SK-MEL-5 (cell line): ENCODE measurements around the gene OSBPL8. TPM values are rescaled to one million over a fixed set of nuclear protein-coding genes. Genes with fewer than 3 reads are reported as not detected.

Experiments used
- DNase-seq: peaks from one replicate; pipeline ENCODE4 v3.0.0-alpha.2; 2016; ENCODE audit warnings: low read depth, low spot score
- in situ Hi-C: cut with HindIII; loops from 2 replicates; pipeline ENCODE4 v1.10.0; 2016; ENCODE audit warnings: low sequenced_read_pairs, high pct_unique_total_duplicates, low pct_unique_long_range_greater_than_20kb
- total RNA-seq: library from RNA; depleted of rRNA; stranded (reverse); fragments of >200 nt; shearing (Covaris generic); gene quantifications from 2 replicates; pipeline ENCODE4 v1.2.3, GENCODE V29; 2014

Gene OSBPL8
- total RNA-seq, 1 experiment from 2014 or later, result 46.3 TPM

- in situ Hi-C loops, result no loop called here
- DNase-seq, result peak; percentile 24
These were observed 2.6 kb upstream of the OSBPL8 start for GRCh38 chr12:76562130-76562529.

- in situ Hi-C loops, result no loop called here
- DNase-seq, result no peak
These were observed 518 bp upstream of the OSBPL8 start for GRCh38 chr12:76560086-76560491.

DNA sequence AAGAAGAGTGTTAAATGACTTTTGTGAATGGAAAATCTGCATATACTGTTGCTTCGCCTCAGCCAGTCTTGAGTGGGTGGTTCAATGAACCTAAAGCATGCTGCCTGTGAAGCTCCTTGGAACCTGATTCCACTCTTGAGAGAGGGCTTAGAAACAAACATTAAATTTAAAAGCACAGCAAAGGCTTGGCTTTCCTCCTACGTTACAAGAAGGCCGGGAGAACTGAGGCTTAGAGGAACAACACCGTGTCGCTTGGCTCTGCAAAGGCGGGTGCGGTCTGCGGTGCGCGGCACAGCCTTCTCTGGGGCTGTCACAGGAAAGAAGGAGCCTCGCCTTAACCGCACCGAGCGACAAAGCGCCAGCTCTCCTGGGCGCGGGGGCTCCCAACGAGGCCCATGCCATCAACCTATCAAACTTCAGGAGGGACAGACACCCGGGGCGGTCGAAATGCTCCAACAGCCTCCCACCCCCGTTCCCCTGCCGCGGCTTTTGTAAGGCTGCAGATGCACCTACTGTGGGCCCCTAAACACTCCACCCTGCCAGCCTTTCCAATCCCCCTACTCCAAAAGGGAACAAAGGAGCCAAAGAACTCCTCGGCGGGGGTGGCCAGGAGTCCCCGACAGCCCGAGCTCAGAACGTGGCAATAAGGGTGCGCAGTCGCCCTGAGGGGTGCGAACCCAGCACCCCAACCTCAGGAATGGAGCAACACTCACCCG lies 729 bp downstream of the OSBPL8 start:
- peak; percentile 24 for DNase-seq
- in situ Hi-C loops, result no loop called here

- DNase-seq, result no peak
- in situ Hi-C loops, result no loop called here
These were observed 3.2 kb downstream of the OSBPL8 start for GRCh38 chr12:76556368-76556767.

GRCh38 chr12:76555797-76556196 lies 3.8 kb downstream of the OSBPL8 start:
- in situ Hi-C loops, result no loop called here

DNA sequence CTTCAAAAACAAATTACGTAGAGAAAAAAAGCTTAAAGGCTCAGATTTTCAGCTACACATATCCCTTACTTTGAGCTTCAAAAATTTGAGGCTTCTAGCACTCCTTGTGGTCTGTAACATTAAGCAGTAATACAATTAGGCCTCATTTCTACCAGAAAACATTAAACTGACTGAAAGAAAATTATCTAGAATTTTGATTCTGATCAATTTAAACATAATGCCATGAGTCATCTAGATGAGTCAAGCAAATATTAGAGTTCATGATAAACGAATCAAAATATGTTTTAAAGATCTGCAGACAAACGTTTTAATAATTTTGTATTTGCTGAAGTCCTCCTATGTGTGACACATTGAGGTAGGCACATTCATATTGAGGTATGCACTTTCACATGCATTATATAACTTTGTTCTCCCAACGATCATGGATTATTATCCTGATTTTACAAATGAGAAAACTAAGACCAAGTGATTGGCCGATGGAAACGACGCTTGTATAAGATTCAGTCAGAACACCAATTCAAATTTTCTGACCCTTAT lies 4.3 kb downstream of the OSBPL8 start:
- no peak for DNase-seq
- in situ Hi-C loops, result no loop called here

More at GRCh38 chr12:76555797-76556196, 3.8 kb downstream of the OSBPL8 start:
- no peak for DNase-seq

DNA sequence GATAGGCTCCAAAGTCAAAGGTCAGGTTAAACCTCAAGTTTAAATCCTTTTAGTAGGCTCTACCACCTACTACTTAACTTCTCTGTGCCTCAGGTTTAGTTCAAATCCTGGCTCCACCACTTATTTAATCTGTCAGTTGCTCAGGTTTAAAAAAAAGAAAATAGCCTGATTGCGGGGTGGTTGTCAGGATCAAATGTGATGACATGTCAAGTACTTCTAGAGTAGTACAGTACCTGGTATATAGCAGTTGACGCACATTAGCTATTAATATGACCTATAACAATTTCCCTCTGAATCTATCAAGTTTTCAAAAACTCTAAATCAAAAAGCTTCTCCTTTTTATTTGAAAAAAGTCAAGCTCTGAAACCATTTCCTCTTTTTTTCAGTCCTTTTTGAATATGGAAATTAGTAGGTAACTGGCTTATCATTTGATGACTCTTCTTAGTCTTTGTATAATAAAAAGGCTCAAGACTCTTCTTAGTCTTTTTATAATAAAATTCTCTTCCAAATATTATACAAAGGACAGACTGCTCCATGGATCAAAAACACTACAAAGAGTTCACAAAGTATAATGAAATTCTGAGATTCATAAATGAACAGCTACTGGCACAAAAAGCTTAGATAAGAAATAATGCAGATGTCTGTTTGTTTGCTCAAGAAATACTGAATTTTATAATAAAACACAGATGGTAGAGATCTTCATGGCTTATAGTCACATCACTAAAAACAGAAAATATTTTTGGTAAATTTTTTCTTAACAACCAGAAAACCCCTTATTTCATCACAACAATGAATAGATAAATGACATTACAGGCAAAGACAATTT lies 5.0 kb downstream of the OSBPL8 start:
- no peak for DNase-seq
- in situ Hi-C loops, result no loop called here

DNA sequence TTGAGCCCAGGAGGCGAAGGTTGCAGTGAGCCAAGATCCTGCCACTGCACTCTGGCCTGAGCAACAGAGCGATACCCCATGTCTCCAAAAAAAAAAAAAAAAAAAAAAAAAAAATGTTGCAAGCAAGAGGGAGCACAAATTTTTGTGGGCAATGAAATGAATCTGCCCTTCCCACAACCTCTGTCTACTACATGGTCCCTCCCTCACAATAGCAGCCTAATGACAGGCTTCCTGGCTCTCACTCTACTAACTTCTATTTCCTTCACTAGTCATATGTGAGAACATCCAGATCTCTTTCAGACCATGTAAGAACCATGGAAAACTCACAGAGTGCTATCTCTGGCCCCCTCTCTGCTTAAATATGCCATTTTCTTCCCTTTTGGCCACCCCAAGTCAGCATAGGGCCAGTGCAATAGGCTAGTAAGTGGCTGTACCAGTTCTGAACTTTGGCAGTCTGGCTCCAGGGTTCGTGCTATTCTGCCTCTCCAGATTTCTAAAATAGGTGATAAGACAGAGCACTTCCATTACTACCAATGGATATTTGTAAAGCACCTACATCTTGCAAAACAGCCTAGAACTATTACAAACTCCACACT lies 7.1 kb downstream of the OSBPL8 start:
- DNase-seq, result no peak
- in situ Hi-C loops, result no loop called here

DNA sequence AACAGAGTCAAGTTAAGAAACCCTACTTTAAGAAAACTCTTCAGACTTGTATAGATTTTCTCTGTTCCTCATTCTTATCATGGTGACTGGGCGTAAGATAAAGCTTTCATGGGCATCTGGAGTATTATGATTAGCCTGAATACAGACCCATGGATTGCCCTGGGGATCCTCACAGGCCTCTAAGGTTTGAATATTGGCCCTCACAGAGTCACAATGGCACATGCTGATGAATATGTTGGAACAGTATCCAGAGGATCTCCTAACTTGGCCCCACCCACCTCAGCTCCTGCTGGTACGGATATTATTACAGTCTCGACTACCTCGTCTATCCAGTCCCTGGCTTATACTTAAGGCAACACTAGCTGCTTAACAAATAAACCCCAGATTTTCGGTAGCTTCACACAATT lies 8.1 kb downstream of the OSBPL8 start:
- no peak for DNase-seq
- in situ Hi-C loops, result no loop called here

DNA sequence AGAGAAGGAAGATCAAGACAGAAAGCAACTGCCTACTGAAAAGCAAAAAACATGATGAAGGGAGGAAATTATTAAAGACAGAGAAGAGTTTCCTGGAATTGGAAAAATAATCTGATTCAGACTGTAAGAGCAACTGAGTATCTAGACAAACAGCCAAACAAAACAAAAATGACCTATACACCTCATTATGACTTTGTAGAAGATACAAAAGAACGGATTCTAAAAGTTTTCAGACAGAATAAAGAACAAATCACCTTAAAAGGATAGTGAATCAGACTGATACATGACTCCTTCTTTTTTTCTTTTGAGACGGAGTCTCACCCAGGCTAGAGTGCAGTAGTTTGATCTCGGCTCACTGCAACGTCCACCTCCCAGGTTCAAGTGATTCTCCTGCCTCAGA lies 10.4 kb downstream of the OSBPL8 start:
- no peak for DNase-seq
- in situ Hi-C loops, result no loop called here

GRCh38 chr12:76548222-76548837 lies 11.2 kb downstream of the OSBPL8 start:
- in situ Hi-C loops, result no loop called here
- peak; percentile 52 for DNase-seq

DNA sequence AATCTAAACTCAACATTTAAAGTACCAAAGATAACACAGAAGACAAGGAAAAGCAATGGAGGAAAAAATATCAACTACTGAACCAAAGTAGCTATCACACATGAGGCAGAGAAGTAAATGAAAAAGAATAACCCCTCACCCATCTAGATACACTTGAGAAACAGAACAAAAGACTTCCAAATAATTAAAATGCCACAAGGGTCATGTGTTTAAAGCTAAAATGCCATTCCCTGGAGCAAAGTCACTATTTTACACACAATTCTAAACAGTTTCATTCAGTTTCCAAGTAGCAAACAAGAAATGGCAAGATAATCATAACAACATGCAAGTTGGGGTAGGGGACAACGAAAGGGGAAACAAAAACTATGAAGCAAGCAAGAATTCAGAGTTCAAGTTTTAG lies 12.0 kb downstream of the OSBPL8 start:
- peak; percentile 18 for DNase-seq
- in situ Hi-C loops, result no loop called here

DNA sequence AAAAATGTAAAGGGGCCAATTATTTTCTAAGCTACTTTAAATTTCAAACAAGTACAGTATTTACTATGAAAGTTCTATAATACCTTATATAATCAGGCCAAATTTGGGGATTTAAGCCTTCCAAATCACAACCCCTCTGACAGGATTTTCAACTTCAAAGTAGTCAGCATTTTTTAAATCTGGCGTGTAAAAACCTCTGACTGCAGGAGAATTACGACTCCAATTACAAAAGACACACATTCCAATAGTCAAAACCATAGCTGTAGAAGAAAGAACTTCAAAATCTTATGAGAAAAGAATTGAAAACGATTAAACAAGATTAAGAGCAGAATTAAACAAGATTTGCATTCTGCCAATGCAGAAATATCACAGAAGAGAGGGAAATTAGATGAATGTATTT lies 12.7 kb downstream of the OSBPL8 start:
- in situ Hi-C loops, result no loop called here
- DNase-seq, result no peak

DNA sequence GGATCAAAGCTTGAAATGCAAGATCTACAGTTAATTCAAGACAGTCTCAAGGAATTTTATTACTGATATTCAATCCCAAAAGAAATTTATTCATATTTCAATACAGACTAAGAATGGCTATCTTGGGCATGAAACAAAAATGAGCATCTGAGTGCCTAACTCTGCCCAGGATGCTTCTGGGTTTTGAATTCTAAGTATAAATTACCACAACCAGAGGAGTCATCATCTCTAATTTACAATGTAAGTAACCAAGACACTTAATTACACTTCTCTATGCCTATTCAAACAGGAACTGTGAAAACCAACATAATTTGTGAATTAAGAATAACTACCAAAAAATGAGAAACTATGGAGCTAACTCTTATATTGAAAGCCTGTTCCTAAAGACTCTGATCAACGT lies 14.1 kb downstream of the OSBPL8 start:
- in situ Hi-C loops, result no loop called here
- no peak for DNase-seq

DNA sequence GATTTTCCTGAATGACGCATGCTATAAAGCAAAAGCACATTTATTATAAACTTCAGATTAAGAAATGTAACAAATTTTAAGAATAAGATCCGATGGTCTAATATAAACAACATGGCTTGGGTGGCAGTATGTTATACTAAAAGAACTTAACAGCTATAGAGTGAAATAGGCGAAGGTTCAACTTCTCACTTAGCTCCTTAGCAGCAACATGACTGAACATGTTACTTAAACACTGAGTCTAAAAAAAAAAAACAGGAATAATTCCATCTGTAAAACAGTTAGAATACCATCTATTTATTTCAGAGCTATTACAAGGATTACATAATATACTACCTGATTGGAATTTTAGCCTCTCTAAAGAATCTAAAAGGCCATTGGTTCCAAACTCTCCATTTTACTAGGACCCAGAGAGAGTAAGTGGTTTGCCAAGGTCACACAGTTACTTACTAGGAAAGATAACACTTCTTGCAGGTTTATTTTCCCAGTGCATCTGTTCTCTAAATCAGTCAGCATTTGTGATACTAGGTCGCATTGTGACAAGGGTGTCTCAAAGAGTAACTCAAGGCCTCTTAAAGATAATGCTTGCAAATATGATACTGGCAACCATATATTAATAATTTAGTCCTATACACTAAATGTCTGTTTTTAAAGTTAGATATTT lies 14.8 kb downstream of the OSBPL8 start:
- no peak for DNase-seq
- in situ Hi-C loops, result no loop called here

DNA sequence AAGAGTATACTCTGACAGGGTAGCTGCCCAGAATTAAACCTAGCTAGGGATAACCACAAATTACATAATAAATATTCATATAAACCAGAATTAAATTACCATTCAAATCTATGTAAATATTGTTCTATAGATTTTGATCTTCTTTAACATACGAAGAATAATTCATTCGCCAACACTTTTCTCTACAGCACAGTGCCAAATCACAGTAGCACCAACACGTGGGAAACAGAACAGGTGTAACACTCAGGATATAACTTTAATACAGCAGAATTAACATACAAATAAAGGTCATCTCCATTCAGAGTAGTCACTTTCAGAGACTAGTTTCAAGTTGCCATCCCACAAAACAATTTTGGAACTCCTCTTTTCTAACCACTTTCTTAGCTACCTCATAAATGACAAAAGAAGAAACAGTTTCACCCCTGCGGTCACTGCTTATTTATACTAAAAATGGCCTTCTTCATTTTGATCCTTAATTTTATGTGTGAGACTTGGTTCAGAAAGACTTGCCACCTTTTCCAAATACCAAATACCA lies 15.7 kb downstream of the OSBPL8 start:
- DNase-seq, result no peak
- in situ Hi-C loops, result no loop called here

GRCh38 chr12:76542908-76543307 lies 16.7 kb downstream of the OSBPL8 start:
- in situ Hi-C loops, result no loop called here
- DNase-seq, result no peak
